Mucosa of descending colon (tissue), 3 donors: ENCODE data around the gene ZMYND15. TPM values are rescaled to one million over a fixed set of nuclear protein-coding genes. Genes with fewer than 3 reads are reported as not detected.

Experiments
- ATAC-seq: fragments of 200-7000 bp; cut with Tn5 transposase; one replicate; pipeline ENCODE4 v1.9.1; 2020; ENCODE audit warnings: mild to moderate bottlenecking, moderate library complexity
- DNase-seq, 3 donors: peaks; one replicate each; pipeline ENCODE4 v3.0.0-alpha.2; 2020
- H3K36me3 ChIP-seq: fragments of 200-600 bp; one replicate; pipeline ENCODE4 v1.8.0; 2021; ENCODE audit warnings: low read depth, mild to moderate bottlenecking
- H3K4me1 ChIP-seq: fragments of 200-600 bp; one replicate; pipeline ENCODE4 v1.8.0; 2021; ENCODE audit warnings: low read depth, mild to moderate bottlenecking
- H3K4me3 ChIP-seq: fragments of 200-600 bp; one replicate; pipeline ENCODE4 v1.8.0; 2021; ENCODE audit warnings: mild to moderate bottlenecking
- H3K9me3 ChIP-seq: fragments of 200-600 bp; one replicate; pipeline ENCODE4 v1.8.0; 2021; ENCODE audit warnings: mild to moderate bottlenecking
- intact Hi-C, 2 donors: fragments of 100-400 bp; cut with DNase I in 1 of 2; cut with micrococcal nuclease in 1 of 2; formaldehyde crosslinking; loops; one replicate each; pipeline versions ENCODE4 v1.11.0 to v1.11.1; 2022; cut with DNase I, micrococcal nuclease
- total RNA-seq, 3 donors: library from RNA; stranded (reverse); fragmentation: NEBNext Ultra II Directional in 2 of 3; extraction: Animal tissue kit (Norgen Biotek cat#: 25700) in 2 of 3; gene quantifications; one replicate each; pipeline versions ENCODE4 v1.2.1 to v1.2.4, GENCODE V29; 2021 to 2023
- TF ChIP-seq, protein P1 (sequence below): fragments of 200-600 bp; IDR thresholded peaks from one replicate; pipeline ENCODE4 v1.8.0; 2022; ENCODE audit warnings: antibody characterized with exemption, mild to moderate bottlenecking
- donor health status: DM: no; HTN: no; CAD: no; lungs with moderate emphysema.
- donor health status: DM: no; HTN: no; CAD: no.
- donor health status: DM: no; HTN: yes; CAD: no.

Gene ZMYND15
- total RNA-seq, 3 donors from 2014 or later = 1.2 to 1.4 (median 1.3) TPM

DNA sequence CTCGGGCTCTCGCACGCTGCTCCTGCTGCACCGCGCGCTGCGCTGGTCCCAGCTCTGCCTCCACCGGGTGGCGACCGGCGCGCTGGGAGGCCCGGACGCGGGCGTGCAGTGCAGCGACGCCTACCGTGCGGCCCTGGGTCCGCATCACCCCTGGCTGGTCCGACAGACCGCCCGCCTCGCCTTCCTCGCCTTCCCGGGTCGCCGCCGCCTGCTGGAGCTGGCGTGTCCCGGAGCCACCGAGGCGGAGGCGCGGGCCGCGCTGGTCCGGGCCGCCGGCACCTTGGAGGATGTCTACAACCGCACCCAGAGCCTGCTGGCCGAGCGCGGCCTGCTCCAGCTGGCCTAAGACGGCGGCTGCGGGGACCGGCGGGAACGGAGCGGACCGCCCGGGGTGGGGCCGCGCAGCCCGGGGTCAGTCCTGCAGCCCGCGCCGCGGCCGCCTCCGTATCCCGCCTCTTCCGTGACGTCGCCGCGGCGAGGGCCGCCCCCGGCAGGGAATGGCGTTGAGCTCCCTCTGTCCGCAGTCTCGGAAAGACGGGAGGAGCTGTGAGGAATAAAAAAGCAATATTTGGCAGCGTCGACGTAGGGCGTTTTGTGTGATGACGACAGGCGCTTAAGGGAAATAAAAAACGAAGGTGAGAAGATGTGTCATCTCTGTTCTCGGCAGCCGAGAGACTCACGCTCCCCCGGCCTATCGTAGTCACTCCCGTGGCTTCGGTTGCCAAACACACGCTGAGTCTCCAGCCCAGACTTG is 50.5 kb downstream of the ZMYND15 start:
- Histone ChIP-seq H3K36me3 (no peaks in the 10 kb centered on the region), H3K4me1 (peaks cover 36% of the 10 kb centered on the region), H3K4me3 (peak overlapping the region; percentile 29), H3K9me3 (no peaks in the 10 kb centered on the region)
- peak; percentile 89 to 93 (median 91) for DNase-seq
- peak; percentile 94 for ATAC-seq
- intact Hi-C loops = loop anchor here (5.0 to 10.0 kb wide), 3 partner anchors 65 to 97 kb away; no protein-coding TSS in a partner anchor
- TF ChIP-seq, protein P1, sequence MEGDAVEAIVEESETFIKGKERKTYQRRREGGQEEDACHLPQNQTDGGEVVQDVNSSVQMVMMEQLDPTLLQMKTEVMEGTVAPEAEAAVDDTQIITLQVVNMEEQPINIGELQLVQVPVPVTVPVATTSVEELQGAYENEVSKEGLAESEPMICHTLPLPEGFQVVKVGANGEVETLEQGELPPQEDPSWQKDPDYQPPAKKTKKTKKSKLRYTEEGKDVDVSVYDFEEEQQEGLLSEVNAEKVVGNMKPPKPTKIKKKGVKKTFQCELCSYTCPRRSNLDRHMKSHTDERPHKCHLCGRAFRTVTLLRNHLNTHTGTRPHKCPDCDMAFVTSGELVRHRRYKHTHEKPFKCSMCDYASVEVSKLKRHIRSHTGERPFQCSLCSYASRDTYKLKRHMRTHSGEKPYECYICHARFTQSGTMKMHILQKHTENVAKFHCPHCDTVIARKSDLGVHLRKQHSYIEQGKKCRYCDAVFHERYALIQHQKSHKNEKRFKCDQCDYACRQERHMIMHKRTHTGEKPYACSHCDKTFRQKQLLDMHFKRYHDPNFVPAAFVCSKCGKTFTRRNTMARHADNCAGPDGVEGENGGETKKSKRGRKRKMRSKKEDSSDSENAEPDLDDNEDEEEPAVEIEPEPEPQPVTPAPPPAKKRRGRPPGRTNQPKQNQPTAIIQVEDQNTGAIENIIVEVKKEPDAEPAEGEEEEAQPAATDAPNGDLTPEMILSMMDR = peak; percentile 93

GRCh38 chr17:4790705-4791088 is 51.1 kb downstream of the ZMYND15 start:
- Histone ChIP-seq H3K4me3 (no peak overlapping the region), H3K9me3 (no peaks in the 10 kb centered on the region), H3K36me3 (no peaks in the 10 kb centered on the region), H3K4me1 (peaks cover 30% of the 10 kb centered on the region)
- no peak for ATAC-seq
- no peak for DNase-seq
- TF ChIP-seq, protein P1 = no peak
- intact Hi-C loops = no loop called here

DNA sequence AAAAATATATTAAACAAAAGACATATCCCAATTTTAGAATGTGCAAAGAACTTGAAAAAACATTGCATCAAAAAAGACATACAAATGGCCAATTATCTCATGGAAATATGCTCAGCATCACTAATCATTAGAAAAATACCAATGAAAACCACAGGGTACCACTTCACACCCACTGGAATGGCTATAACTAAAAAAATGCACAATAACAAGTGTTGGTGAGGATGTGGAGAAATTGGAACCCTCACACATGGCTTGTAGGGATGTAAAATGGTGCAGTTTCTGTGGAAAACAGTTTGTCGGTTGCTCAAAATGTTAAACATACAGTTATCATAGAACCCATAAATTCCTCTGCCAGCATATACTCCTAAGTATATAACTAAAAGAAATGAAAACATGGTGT is 55.5 kb downstream of the ZMYND15 start:
- Histone ChIP-seq H3K4me3 (no peak overlapping the region), H3K36me3 (no peaks in the 10 kb centered on the region), H3K4me1 (peaks cover 9% of the 10 kb centered on the region), H3K9me3 (no peaks in the 10 kb centered on the region)
- intact Hi-C loops = no loop called here
- TF ChIP-seq, protein P1 = no peak
- DNase-seq (no peak), ATAC-seq (no peak)

Other genes starting within 250 kb of the ZMYND15 start
- 10 to 100 TPM in 2 of 3 donors, 1 to 10 TPM in 1; 9.2 to 24.5 (median 11.0) TPM for gene SPNS2, start 241.0 kb upstream of the ZMYND15 start, total RNA-seq
- gene MYBBP1A, start 184.4 kb upstream of the ZMYND15 start, total RNA-seq = 10 to 100 TPM; 32.7 to 41.4 (median 36.7) TPM
- 100 to 1,000 TPM in 2 of 3 donors, 10 to 100 TPM in 1; 98.0 to 219 (median 189) TPM for gene GGT6, start 179.3 kb upstream of the ZMYND15 start, total RNA-seq
- 1 to 10 TPM in 2 of 3 donors, under 1 TPM in 1; 0.12 to 1.5 (median 1.1) TPM for gene SMTNL2, start 155.3 kb upstream of the ZMYND15 start, total RNA-seq
- gene ALOX15, start 98.2 kb upstream of the ZMYND15 start, total RNA-seq = 1 to 10 TPM in 1 of 3 donors, under 1 TPM in 2; 0.10 to 1.7 (median 0.23) TPM
- gene PELP1, start 35.7 kb upstream of the ZMYND15 start, total RNA-seq = 10 to 100 TPM; 30.1 to 51.2 (median 35.6) TPM
- gene ARRB2, start 29.2 kb upstream of the ZMYND15 start, total RNA-seq = 10 to 100 TPM; 29.7 to 56.5 (median 49.9) TPM
- 10 to 100 TPM; 21.4 to 28.3 (median 22.2) TPM for gene MED11, start 8.4 kb upstream of the ZMYND15 start, total RNA-seq
- gene CXCL16, start 95 bp downstream of the ZMYND15 start, total RNA-seq = 10 to 100 TPM; 20.3 to 41.9 (median 30.2) TPM
- 10 to 100 TPM in 2 of 3 donors, 1 to 10 TPM in 1; 5.0 to 20.7 (median 12.5) TPM for gene TM4SF5, start 32.1 kb downstream of the ZMYND15 start, total RNA-seq
- gene VMO1, start 46.5 kb downstream of the ZMYND15 start, total RNA-seq = 1 to 10 TPM in 2 of 3 donors, under 1 TPM in 1; 0.67 to 2.3 (median 2.1) TPM
- not detected for gene GLTPD2, start 49.1 kb downstream of the ZMYND15 start, total RNA-seq
- 100 to 1,000 TPM in 2 of 3 donors, 10 to 100 TPM in 1; 71.5 to 122 (median 109) TPM for gene PSMB6, start 56.3 kb downstream of the ZMYND15 start, total RNA-seq
- gene PLD2, start 67.3 kb downstream of the ZMYND15 start, total RNA-seq = 10 to 100 TPM; 24.4 to 29.8 (median 29.2) TPM
- 100 to 1,000 TPM; 140 to 227 (median 170) TPM for gene MINK1, start 93.5 kb downstream of the ZMYND15 start, total RNA-seq
- gene C17orf107, start 159.7 kb downstream of the ZMYND15 start, total RNA-seq = 1 to 10 TPM in 1 of 3 donors, under 1 TPM in 2; 0.52 to 2.6 (median 0.80) TPM
- gene CHRNE, start 163.3 kb downstream of the ZMYND15 start, total RNA-seq = 1 to 10 TPM in 1 of 3 donors, under 1 TPM in 1, not detected in 1; 0.24 to 1.3 TPM
- not detected for gene GP1BA, start 192.4 kb downstream of the ZMYND15 start, total RNA-seq
- gene SLC25A11, start 200.2 kb downstream of the ZMYND15 start, total RNA-seq = 10 to 100 TPM; 68.4 to 87.2 (median 72.8) TPM
- gene RNF167, start 200.4 kb downstream of the ZMYND15 start, total RNA-seq = 100 to 1,000 TPM in 2 of 3 donors, 10 to 100 TPM in 1; 90.8 to 118 (median 114) TPM
- 100 to 1,000 TPM; 605 to 825 (median 723) TPM for gene PFN1, start 208.7 kb downstream of the ZMYND15 start, total RNA-seq
- 10 to 100 TPM in 2 of 3 donors, 1 to 10 TPM in 1; 8.6 to 12.4 (median 10.1) TPM for gene ENO3, start 211.3 kb downstream of the ZMYND15 start, total RNA-seq
- gene SPAG7, start 228.0 kb downstream of the ZMYND15 start, total RNA-seq = 10 to 100 TPM; 41.3 to 54.0 (median 51.7) TPM
- 10 to 100 TPM; 56.6 to 71.7 (median 57.1) TPM for gene CAMTA2, start 247.8 kb downstream of the ZMYND15 start, total RNA-seq